Astrocyte (in vitro differentiated cells and primary cell): ENCODE measurements around the gene ANK3. TPM values are rescaled to one million over a fixed set of nuclear protein-coding genes. Genes with fewer than 3 reads are reported as not detected.

Experiments used
- DNase-seq: peaks from one replicate; pipeline ENCODE4 v3.0.0-alpha.2; 2010; ENCODE audit warnings: low read depth
- FAIRE-seq: peaks from 2 replicates; lab custom pipeline; 2011; peaks lifted over from hg19 to GRCh38; lab: Jason Lieb, UNC
- H2AFZ ChIP-seq: 2 replicates; pipeline ENCODE4 v1.6.0; 2012; ENCODE audit warnings: low read depth, low read length, inconsistent platforms
- H3K27ac ChIP-seq: 2 replicates; pipeline ENCODE4 v1.5.1; 2011; ENCODE audit warnings: low read depth, low read length, inconsistent platforms
- H3K27me3 ChIP-seq: 2 replicates; pipeline ENCODE4 v1.6.0; 2011; ENCODE audit warnings: low read length, inconsistent platforms; ENCODE audit not compliant: insufficient read depth
- H3K36me3 ChIP-seq: 2 replicates; pipeline ENCODE4 v1.5.1; 2011; ENCODE audit warnings: low read length, inconsistent platforms; ENCODE audit not compliant: insufficient read depth
- H3K4me1 ChIP-seq: 2 replicates; pipeline ENCODE4 v1.5.1; 2011; ENCODE audit warnings: low read length, inconsistent platforms; ENCODE audit not compliant: insufficient read depth
- H3K4me2 ChIP-seq: 2 replicates; pipeline ENCODE4 v1.6.0; 2012; ENCODE audit warnings: low read length, inconsistent platforms
- H3K4me3 ChIP-seq: 2 replicates; pipeline ENCODE4 v1.5.1; 2011; ENCODE audit warnings: low read depth, mild to moderate bottlenecking, low read length, inconsistent platforms; ENCODE audit not compliant: insufficient read depth
- H3K79me2 ChIP-seq: 2 replicates; pipeline ENCODE4 v1.6.0; 2012; ENCODE audit warnings: mild to moderate bottlenecking, low read length, inconsistent platforms; ENCODE audit not compliant: insufficient read depth
- H3K9ac ChIP-seq: 2 replicates; pipeline ENCODE4 v1.6.0; 2012; ENCODE audit warnings: mild to moderate bottlenecking, low read length, inconsistent platforms
- H3K9me3 ChIP-seq: 2 replicates; pipeline ENCODE4 v1.5.1; 2012; ENCODE audit warnings: low read depth, mild to moderate bottlenecking, low read length, inconsistent platforms; ENCODE audit not compliant: insufficient read depth
- H4K20me1 ChIP-seq: 2 replicates; pipeline ENCODE4 v1.6.0; 2012; ENCODE audit warnings: low read length, inconsistent platforms; ENCODE audit not compliant: insufficient read depth
- H3K27ac Mint-ChIP-seq: one replicate; pipeline ENCODE4 v1.8.0; 2021; ENCODE audit warnings: mild to moderate bottlenecking, mixed read lengths; ENCODE audit not compliant: unreplicated experiment
- H3K27me3 Mint-ChIP-seq: one replicate; pipeline ENCODE4 v1.8.0; 2021; ENCODE audit warnings: low read depth, mixed read lengths; ENCODE audit not compliant: unreplicated experiment
- H3K36me3 Mint-ChIP-seq: one replicate; pipeline ENCODE4 v1.8.0; 2021; ENCODE audit warnings: low read depth, mixed read lengths; ENCODE audit not compliant: unreplicated experiment
- H3K4me1 Mint-ChIP-seq: one replicate; pipeline ENCODE4 v1.8.0; 2021; ENCODE audit warnings: low read depth, mixed read lengths; ENCODE audit not compliant: unreplicated experiment
- H3K4me3 Mint-ChIP-seq: one replicate; pipeline ENCODE4 v1.8.0; 2021; ENCODE audit warnings: mild to moderate bottlenecking, moderate library complexity, mixed read lengths; ENCODE audit not compliant: unreplicated experiment
- H3K9me3 Mint-ChIP-seq: one replicate; pipeline ENCODE4 v1.8.0; 2021; ENCODE audit warnings: mild to moderate bottlenecking, mixed read lengths; ENCODE audit not compliant: unreplicated experiment
- CTCF ChIP-seq: IDR thresholded peaks from 2 replicates; pipeline ENCODE4 v1.5.1; 2011; ENCODE audit warnings: low read depth, mild to moderate bottlenecking, inconsistent platforms, low read length, moderate library complexity; ENCODE audit not compliant: insufficient read depth
- EZH2 ChIP-seq: IDR thresholded peaks from 2 replicates; pipeline ENCODE4 v1.6.1; 2012; ENCODE audit warnings: mild to moderate bottlenecking, low read length, inconsistent platforms; ENCODE audit not compliant: insufficient read depth
- total RNA-seq: library from RNA; stranded (reverse); gene quantifications from 2 replicates; pipeline ENCODE4 v1.2.1, GENCODE V29; 2021

The ANK3 gene
- total RNA-seq, 1 donor from 2014 or later: 21.1 TPM

DNA sequence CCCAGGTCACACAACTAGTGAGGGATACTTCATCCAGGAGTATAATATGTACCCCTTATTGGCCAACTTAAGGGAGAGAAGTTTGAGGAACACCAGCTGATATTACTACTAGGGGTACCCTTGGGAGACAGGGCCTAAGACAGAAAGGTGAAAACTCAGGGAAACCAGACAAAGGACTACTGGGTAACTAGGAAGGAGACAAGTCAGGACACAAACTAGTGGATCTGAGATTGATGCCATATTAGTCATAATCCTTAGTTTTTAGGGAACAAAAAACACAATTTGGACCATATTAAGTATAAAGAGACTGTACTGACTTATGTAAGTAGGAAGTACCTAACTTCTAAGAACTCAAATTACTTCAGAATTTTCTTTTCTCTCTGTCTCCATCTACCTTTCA is 404.0 kb downstream of the ANK3 start:
- H3K27me3 ChIP-seq: no peaks in the 10 kb centered on the region
- H3K4me2 ChIP-seq: no peak overlapping the region
- TF ChIP-seq EZH2 (no peak), CTCF (no peak)
- no peaks in the 10 kb centered on the region for H3K36me3 ChIP-seq
- H3K9me3 Mint-ChIP-seq: peaks cover 3% of the 10 kb centered on the region
- FAIRE-seq: no peak
- no peaks in the 10 kb centered on the region for H4K20me1 ChIP-seq
- H3K9me3 ChIP-seq: no peaks in the 10 kb centered on the region
- no peak overlapping the region for H2AFZ ChIP-seq
- H3K36me3 Mint-ChIP-seq: no peaks in the 10 kb centered on the region
- no peaks in the 10 kb centered on the region for H3K79me2 ChIP-seq
- no peak for DNase-seq
- no peak overlapping the region for H3K4me3 ChIP-seq
- peaks cover 2% of the 10 kb centered on the region for H3K4me1 Mint-ChIP-seq
- no peak overlapping the region for H3K27ac Mint-ChIP-seq
- H3K4me3 Mint-ChIP-seq: no peak overlapping the region
- no peaks in the 10 kb centered on the region for H3K27me3 Mint-ChIP-seq
- H3K9ac ChIP-seq: no peak overlapping the region
- H3K27ac ChIP-seq: no peak overlapping the region
- H3K4me1 ChIP-seq: no peaks in the 10 kb centered on the region

DNA sequence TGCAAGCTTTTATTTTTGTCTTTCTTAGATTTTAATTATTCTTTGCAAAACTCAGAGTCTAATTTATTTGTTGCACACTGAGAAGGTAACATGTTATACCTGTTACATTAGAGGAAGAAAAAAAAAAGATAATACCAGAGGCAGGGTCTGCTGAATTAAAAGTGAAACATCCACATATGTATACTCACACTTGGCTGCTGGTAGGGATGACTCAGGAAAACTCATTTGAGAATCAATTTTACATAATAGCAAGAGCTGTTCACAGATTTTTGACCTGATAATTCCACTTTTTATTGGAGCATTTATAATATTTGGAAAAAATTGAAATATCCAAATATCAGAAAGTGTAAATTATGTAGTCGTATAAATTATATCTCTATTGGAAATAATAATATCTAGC is 405.3 kb downstream of the ANK3 start:
- DNase-seq (no peak), FAIRE-seq (no peak)
- no peaks in the 10 kb centered on the region for H3K27me3 Mint-ChIP-seq
- H3K9ac ChIP-seq: no peak overlapping the region
- H3K4me1 ChIP-seq: no peaks in the 10 kb centered on the region
- H3K79me2 ChIP-seq: no peaks in the 10 kb centered on the region
- no peak overlapping the region for H3K4me2 ChIP-seq
- H2AFZ ChIP-seq: no peak overlapping the region
- H3K4me3 ChIP-seq: no peak overlapping the region
- no peak overlapping the region for H3K27ac ChIP-seq
- H3K4me3 Mint-ChIP-seq: no peak overlapping the region
- H4K20me1 ChIP-seq: no peaks in the 10 kb centered on the region
- TF ChIP-seq CTCF (no peak), EZH2 (no peak)
- H3K9me3 Mint-ChIP-seq: peaks cover 3% of the 10 kb centered on the region
- H3K4me1 Mint-ChIP-seq: peaks cover 2% of the 10 kb centered on the region
- H3K36me3 ChIP-seq: no peaks in the 10 kb centered on the region
- H3K27me3 ChIP-seq: no peaks in the 10 kb centered on the region
- H3K36me3 Mint-ChIP-seq: no peaks in the 10 kb centered on the region
- H3K9me3 ChIP-seq: no peaks in the 10 kb centered on the region
- H3K27ac Mint-ChIP-seq: no peak overlapping the region

GRCh38 chr10:59980356-59980755 is 409.3 kb downstream of the ANK3 start:
- TF ChIP-seq EZH2 (no peak), CTCF (no peak)
- no peaks in the 10 kb centered on the region for H3K36me3 Mint-ChIP-seq

More at GRCh38 chr10:59980356-59980755, 409.3 kb downstream of the ANK3 start:
- FAIRE-seq (no peak), DNase-seq (no peak)
- no peaks in the 10 kb centered on the region for H3K79me2 ChIP-seq
- H3K36me3 ChIP-seq: no peaks in the 10 kb centered on the region
- peaks cover 2% of the 10 kb centered on the region for H3K4me1 Mint-ChIP-seq
- H3K27ac Mint-ChIP-seq: no peak overlapping the region
- no peaks in the 10 kb centered on the region for H3K9me3 ChIP-seq
- no peak overlapping the region for H3K27ac ChIP-seq
- H3K27me3 Mint-ChIP-seq: no peaks in the 10 kb centered on the region
- H2AFZ ChIP-seq: no peak overlapping the region
- no peak overlapping the region for H3K9ac ChIP-seq
- no peaks in the 10 kb centered on the region for H4K20me1 ChIP-seq
- H3K4me3 Mint-ChIP-seq: no peak overlapping the region
- H3K4me3 ChIP-seq: no peak overlapping the region
- H3K4me1 ChIP-seq: no peaks in the 10 kb centered on the region
- H3K4me2 ChIP-seq: no peak overlapping the region
- H3K27me3 ChIP-seq: no peaks in the 10 kb centered on the region
- H3K9me3 Mint-ChIP-seq: peaks cover 9% of the 10 kb centered on the region
